Activated naive CD8-positive, alpha-beta T cell treated with anti-CD3 and anti-CD28 coated beads, Interleukin-2, amount 10 ng/mL, durations not matched to agents 7 days and 5 days (primary cell): Measurements from ENCODE around the gene GDPD4. TPM values are rescaled to one million over a fixed set of nuclear protein-coding genes. Genes with fewer than 3 reads are reported as not detected.

Experiments
- ATAC-seq: fragments of 150-1000 bp; cut with Tn5 transposase; one replicate; pipeline ENCODE4 v1.10.0; 2021; ENCODE audit warnings: low read depth, moderate library complexity
- POLR2A ChIA-PET: fragments of 350-600 bp; sonication (Branson Sonifier 250); formaldehyde crosslinking; loops from one replicate; lab custom pipeline; 2021; ENCODE audit warnings: antibody characterized with exemption; lab: Charles Lee
- DNase-seq: peaks from one replicate; pipeline ENCODE4 v3.0.0; 2021
- H3K27ac Mint-ChIP-seq: one replicate; pipeline ENCODE4 v1.8.0; 2022; ENCODE audit warnings: mild to moderate bottlenecking, mixed read lengths
- H3K27me3 Mint-ChIP-seq: one replicate; pipeline ENCODE4 v1.8.0; 2022; ENCODE audit warnings: mild to moderate bottlenecking, moderate library complexity, mixed read lengths
- H3K36me3 Mint-ChIP-seq: one replicate; pipeline ENCODE4 v1.8.0; 2021; ENCODE audit warnings: mild to moderate bottlenecking, mixed read lengths
- H3K4me1 Mint-ChIP-seq: one replicate; pipeline ENCODE4 v1.8.0; 2021; ENCODE audit warnings: mixed read lengths
- H3K4me3 Mint-ChIP-seq: one replicate; pipeline ENCODE4 v1.8.0; 2022; ENCODE audit warnings: mild to moderate bottlenecking, moderate library complexity, mixed read lengths
- H3K9me3 Mint-ChIP-seq: one replicate; pipeline ENCODE4 v1.8.0; 2021; ENCODE audit warnings: mixed read lengths
- total RNA-seq, 2 experiments: library from RNA; stranded (reverse); gene quantifications; one replicate each; pipeline ENCODE4 v1.2.3, GENCODE V29; 2021

GDPD4 gene
- total RNA-seq, 2 experiments from 2014 or later = not detected

- Mint-ChIP-seq H3K9me3 (no peaks in the 10 kb centered on the region), H3K27me3 (peaks cover 32% of the 10 kb centered on the region), H3K4me1 (no peaks in the 10 kb centered on the region), H3K27ac (no peak overlapping the region), H3K36me3 (no peaks in the 10 kb centered on the region), H3K4me3 (no peak overlapping the region)
- POLR2A ChIA-PET = no interaction called here
- ATAC-seq (no peak), DNase-seq (no peak)
Measured at GRCh38 chr11:77284476-77285468, 16.7 kb downstream of the GDPD4 start.

GRCh38 chr11:77283101-77283500 lies 18.4 kb downstream of the GDPD4 start:
- H3K4me3 Mint-ChIP-seq = no peak overlapping the region
- no peak for DNase-seq
- no peak for ATAC-seq
- H3K27ac Mint-ChIP-seq = no peak overlapping the region
- H3K9me3 Mint-ChIP-seq = no peaks in the 10 kb centered on the region
- no peaks in the 10 kb centered on the region for H3K4me1 Mint-ChIP-seq
- POLR2A ChIA-PET = no interaction called here
- H3K27me3 Mint-ChIP-seq = peaks cover 24% of the 10 kb centered on the region
- no peaks in the 10 kb centered on the region for H3K36me3 Mint-ChIP-seq

- peaks cover 22% of the 10 kb centered on the region for H3K27me3 Mint-ChIP-seq
- POLR2A ChIA-PET = interaction anchor here (0.6 kb wide), 1 partner anchor 579 kb away, joined by 5 read pairs; no protein-coding TSS in a partner anchor
- H3K4me1 Mint-ChIP-seq = no peaks in the 10 kb centered on the region
- no peak for DNase-seq
- H3K36me3 Mint-ChIP-seq = no peaks in the 10 kb centered on the region
- no peak for ATAC-seq
- no peaks in the 10 kb centered on the region for H3K9me3 Mint-ChIP-seq
- H3K27ac Mint-ChIP-seq = no peak overlapping the region
- H3K4me3 Mint-ChIP-seq = no peak overlapping the region
Measured at GRCh38 chr11:77278595-77279506, 22.6 kb downstream of the GDPD4 start.

- Mint-ChIP-seq H3K27me3 (peaks cover 17% of the 10 kb centered on the region), H3K4me3 (no peak overlapping the region), H3K4me1 (no peaks in the 10 kb centered on the region), H3K36me3 (no peaks in the 10 kb centered on the region), H3K9me3 (no peaks in the 10 kb centered on the region), H3K27ac (no peak overlapping the region)
- POLR2A ChIA-PET = no interaction called here
- no peak for ATAC-seq
- DNase-seq = no peak
Measured at GRCh38 chr11:77276271-77276670, 25.2 kb downstream of the GDPD4 start.

GRCh38 chr11:77270921-77271320 lies 30.6 kb downstream of the GDPD4 start:
- ATAC-seq (no peak), DNase-seq (no peak)
- no peaks in the 10 kb centered on the region for H3K4me1 Mint-ChIP-seq
- H3K27me3 Mint-ChIP-seq = peaks cover 17% of the 10 kb centered on the region
- POLR2A ChIA-PET = no interaction called here
- no peaks in the 10 kb centered on the region for H3K36me3 Mint-ChIP-seq
- H3K27ac Mint-ChIP-seq = no peak overlapping the region
- H3K4me3 Mint-ChIP-seq = no peak overlapping the region
- H3K9me3 Mint-ChIP-seq = no peaks in the 10 kb centered on the region

- ATAC-seq = no peak
Measured at GRCh38 chr11:77269484-77270123, 31.9 kb downstream of the GDPD4 start.

GRCh38 chr11:77267962-77268361 lies 33.5 kb downstream of the GDPD4 start:
- Mint-ChIP-seq H3K27ac (no peak overlapping the region), H3K36me3 (no peaks in the 10 kb centered on the region), H3K27me3 (peaks cover 27% of the 10 kb centered on the region), H3K4me1 (no peaks in the 10 kb centered on the region), H3K4me3 (no peak overlapping the region), H3K9me3 (peaks cover 2% of the 10 kb centered on the region)
- ATAC-seq = no peak
- no peak for DNase-seq
- POLR2A ChIA-PET = no interaction called here

More at GRCh38 chr11:77269484-77270123, 31.9 kb downstream of the GDPD4 start:
- H3K9me3 Mint-ChIP-seq = no peaks in the 10 kb centered on the region
- POLR2A ChIA-PET = no interaction called here
- no peak overlapping the region for H3K4me3 Mint-ChIP-seq
- no peaks in the 10 kb centered on the region for H3K4me1 Mint-ChIP-seq
- H3K36me3 Mint-ChIP-seq = no peaks in the 10 kb centered on the region
- H3K27ac Mint-ChIP-seq = no peak overlapping the region
- no peak for DNase-seq
- peaks cover 20% of the 10 kb centered on the region for H3K27me3 Mint-ChIP-seq

GRCh38 chr11:77266766-77267165 lies 34.7 kb downstream of the GDPD4 start:
- Mint-ChIP-seq H3K4me3 (no peak overlapping the region), H3K27me3 (peaks cover 27% of the 10 kb centered on the region), H3K36me3 (no peaks in the 10 kb centered on the region), H3K4me1 (no peaks in the 10 kb centered on the region), H3K27ac (no peak overlapping the region), H3K9me3 (peaks cover 6% of the 10 kb centered on the region)
- DNase-seq (no peak), ATAC-seq (no peak)
- POLR2A ChIA-PET = no interaction called here

- no peak for ATAC-seq
- H3K27me3 Mint-ChIP-seq = peaks cover 27% of the 10 kb centered on the region
- POLR2A ChIA-PET = no interaction called here
Measured at GRCh38 chr11:77262803-77263202, 38.7 kb downstream of the GDPD4 start.

GRCh38 chr11:77259641-77260040 lies 41.8 kb downstream of the GDPD4 start:
- POLR2A ChIA-PET = no interaction called here
- Mint-ChIP-seq H3K4me1 (no peaks in the 10 kb centered on the region), H3K27me3 (peaks cover 25% of the 10 kb centered on the region), H3K9me3 (peaks cover 8% of the 10 kb centered on the region), H3K36me3 (no peaks in the 10 kb centered on the region), H3K4me3 (no peak overlapping the region), H3K27ac (no peak overlapping the region)
- DNase-seq = no peak
- no peak for ATAC-seq

More at GRCh38 chr11:77262803-77263202, 38.7 kb downstream of the GDPD4 start:
- DNase-seq = no peak
- no peak overlapping the region for H3K27ac Mint-ChIP-seq
- peaks cover 8% of the 10 kb centered on the region for H3K9me3 Mint-ChIP-seq
- H3K4me3 Mint-ChIP-seq = no peak overlapping the region
- H3K36me3 Mint-ChIP-seq = no peaks in the 10 kb centered on the region
- H3K4me1 Mint-ChIP-seq = no peaks in the 10 kb centered on the region

- no peak overlapping the region for H3K27ac Mint-ChIP-seq
- no peaks in the 10 kb centered on the region for H3K4me1 Mint-ChIP-seq
- ATAC-seq (no peak), DNase-seq (no peak)
- peaks cover 18% of the 10 kb centered on the region for H3K9me3 Mint-ChIP-seq
- POLR2A ChIA-PET = no interaction called here
- no peaks in the 10 kb centered on the region for H3K36me3 Mint-ChIP-seq
- peaks cover 4% of the 10 kb centered on the region for H3K27me3 Mint-ChIP-seq
- H3K4me3 Mint-ChIP-seq = no peak overlapping the region
Measured at GRCh38 chr11:77253690-77254089, 47.8 kb downstream of the GDPD4 start.

- Mint-ChIP-seq H3K4me1 (no peaks in the 10 kb centered on the region), H3K4me3 (no peak overlapping the region), H3K27me3 (peaks cover 4% of the 10 kb centered on the region), H3K9me3 (peaks cover 18% of the 10 kb centered on the region), H3K36me3 (no peaks in the 10 kb centered on the region), H3K27ac (no peak overlapping the region)
- DNase-seq = no peak
- POLR2A ChIA-PET = no interaction called here
- no peak for ATAC-seq
Measured at GRCh38 chr11:77252555-77253270, 48.8 kb downstream of the GDPD4 start.
